SHP77 (cell line): ENCODE data around the gene IER5.
A peak's percentile ranks its signal among the peaks of the same experiment; 100 is the strongest.

Experiments used
- DNase-seq, 2 experiments: peaks; one replicate each; lab custom pipeline; 2025; lab: John Stamatoyannopoulos, UW

IER5 gene

GRCh38 chr1:181099152-181100014 lies 10.9 kb downstream of the IER5 start:
- DNase-seq, result peak in 1 of 2 experiments; percentile 17

- DNase-seq, result no peak
These were observed 11.8 kb downstream of the IER5 start for GRCh38 chr1:181100015-181100905.

GRCh38 chr1:181100934-181101333 lies 12.4 kb downstream of the IER5 start:
- DNase-seq, result no peak

DNA sequence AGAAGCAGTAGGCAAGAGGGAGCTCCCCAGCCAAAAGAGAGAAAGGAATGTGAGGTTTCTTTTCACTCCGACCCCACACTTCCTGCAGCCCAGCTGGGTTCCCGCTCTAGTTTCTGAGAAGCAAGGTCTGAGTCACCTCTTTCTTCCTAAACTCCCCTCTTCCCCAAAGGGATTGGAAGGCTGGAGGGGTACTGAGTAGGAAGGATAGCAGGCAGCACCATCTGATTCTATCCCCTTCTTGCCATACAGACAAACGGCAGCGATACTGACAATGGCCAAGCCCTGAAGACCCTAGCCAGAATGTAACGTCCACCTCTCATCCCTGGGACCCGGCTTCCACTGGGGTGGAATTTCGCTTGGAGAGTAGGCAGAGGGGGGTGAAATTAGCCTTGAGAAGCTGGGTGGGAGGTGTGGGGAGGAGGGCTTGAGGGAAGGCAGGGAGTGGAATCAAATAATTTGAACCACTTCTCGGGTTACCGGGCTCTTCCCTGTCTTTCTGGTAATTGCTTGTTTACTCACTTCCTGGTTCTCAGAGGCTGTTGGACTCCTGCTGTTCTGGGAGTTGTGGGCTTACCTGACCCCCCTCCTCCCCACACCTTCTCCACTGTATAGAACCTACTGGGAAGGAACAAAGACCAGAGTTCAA lies 13.2 kb downstream of the IER5 start:
- DNase-seq, result peak; percentile 9 to 14

DNA sequence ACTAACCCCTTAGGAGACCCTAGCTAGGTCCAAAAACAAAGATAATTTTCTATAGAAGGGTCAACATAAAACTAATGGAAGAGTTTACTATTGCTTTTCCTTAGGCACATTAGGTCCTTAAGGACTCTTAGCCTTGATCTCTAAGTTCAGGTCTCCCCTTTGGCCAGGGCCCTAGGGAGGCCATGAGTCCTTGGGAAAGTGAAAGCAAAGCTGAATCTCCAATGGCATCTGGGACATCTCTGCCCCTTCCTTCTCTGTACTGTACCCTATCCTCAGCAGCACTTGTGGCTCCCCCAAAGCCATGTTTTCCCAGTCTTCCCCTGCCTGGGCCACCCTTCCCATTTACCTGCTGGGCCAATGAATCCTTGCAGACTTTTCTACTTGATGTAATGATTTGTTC lies 14.3 kb downstream of the IER5 start:
- DNase-seq, result no peak

GRCh38 chr1:181103399-181103798 lies 14.9 kb downstream of the IER5 start:
- no peak for DNase-seq

GRCh38 chr1:181104042-181104789 lies 15.7 kb downstream of the IER5 start:
- no peak for DNase-seq

- peak in 1 of 2 experiments; percentile 64 for DNase-seq
These were observed 16.3 kb downstream of the IER5 start for GRCh38 chr1:181104790-181105133.

- peak; percentile 83 to 90 for DNase-seq
These were observed 16.9 kb downstream of the IER5 start for GRCh38 chr1:181105134-181106021.

DNA sequence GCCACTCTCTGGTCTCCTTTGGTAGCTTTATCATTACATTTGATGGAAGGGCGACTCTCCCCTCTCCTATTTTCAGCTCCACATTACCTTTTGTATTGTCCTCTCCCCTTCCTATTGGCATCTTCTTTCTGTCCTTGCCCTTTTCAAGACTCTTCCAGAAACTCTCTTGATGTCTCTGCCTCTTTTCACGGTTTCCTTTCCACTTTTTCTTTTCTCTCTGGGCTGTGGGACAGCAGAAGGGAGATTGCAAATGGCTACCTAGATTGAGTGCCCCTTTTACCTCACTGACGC lies 17.5 kb downstream of the IER5 start:
- DNase-seq, result no peak

- DNase-seq, result no peak
These were observed 18.0 kb downstream of the IER5 start for GRCh38 chr1:181106479-181106878.

GRCh38 chr1:181107711-181108110 lies 19.2 kb downstream of the IER5 start:
- DNase-seq, result no peak

DNA sequence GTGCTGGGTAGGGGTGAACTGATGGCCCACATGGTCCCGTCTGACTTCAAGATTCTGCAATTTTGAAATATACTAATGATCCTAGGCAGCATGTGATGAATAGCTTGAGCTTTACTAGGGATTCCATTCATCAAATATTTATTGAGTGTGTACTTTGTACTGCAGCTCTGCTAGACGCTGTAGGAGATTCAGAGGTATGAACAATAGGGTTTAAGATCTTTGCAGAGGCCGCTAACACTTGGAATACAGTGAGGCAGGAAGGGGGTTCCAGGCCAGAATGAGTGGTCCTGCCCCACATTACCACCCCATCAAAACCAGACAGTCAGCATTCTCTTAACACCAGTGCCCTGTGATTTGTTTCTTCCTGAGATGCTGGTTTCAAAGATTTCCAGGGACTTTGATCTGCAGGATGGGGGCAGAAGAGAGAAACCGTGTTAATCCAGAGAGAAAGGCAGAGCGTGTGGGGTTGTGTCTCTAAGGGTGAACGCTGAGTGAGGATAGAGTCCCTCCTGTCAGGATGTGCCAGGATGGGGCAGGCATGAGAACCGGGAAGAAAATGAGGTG lies 19.9 kb downstream of the IER5 start:
- no peak for DNase-seq

- no peak for DNase-seq
These were observed 21.5 kb downstream of the IER5 start for GRCh38 chr1:181110013-181110412.

DNA sequence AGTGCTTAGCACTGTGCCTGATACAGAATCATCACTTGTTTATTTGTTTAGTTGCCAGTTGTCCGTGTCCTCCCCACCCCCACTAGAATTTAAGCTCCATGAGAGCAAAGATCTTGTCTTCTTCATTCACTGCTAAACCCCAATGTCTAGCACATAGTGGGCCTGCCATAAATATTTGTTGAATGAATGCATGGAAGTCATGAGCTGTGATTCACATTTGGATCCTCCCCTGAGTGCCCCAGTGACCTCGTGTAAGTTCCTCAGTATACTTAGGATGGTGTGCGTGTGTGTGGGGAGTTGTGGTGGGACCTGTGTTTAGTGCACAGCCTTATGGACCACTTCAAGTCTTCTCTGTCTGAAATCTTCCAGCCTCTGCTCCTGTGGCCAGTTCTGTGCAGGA lies 23.1 kb downstream of the IER5 start:
- no peak for DNase-seq

DNA sequence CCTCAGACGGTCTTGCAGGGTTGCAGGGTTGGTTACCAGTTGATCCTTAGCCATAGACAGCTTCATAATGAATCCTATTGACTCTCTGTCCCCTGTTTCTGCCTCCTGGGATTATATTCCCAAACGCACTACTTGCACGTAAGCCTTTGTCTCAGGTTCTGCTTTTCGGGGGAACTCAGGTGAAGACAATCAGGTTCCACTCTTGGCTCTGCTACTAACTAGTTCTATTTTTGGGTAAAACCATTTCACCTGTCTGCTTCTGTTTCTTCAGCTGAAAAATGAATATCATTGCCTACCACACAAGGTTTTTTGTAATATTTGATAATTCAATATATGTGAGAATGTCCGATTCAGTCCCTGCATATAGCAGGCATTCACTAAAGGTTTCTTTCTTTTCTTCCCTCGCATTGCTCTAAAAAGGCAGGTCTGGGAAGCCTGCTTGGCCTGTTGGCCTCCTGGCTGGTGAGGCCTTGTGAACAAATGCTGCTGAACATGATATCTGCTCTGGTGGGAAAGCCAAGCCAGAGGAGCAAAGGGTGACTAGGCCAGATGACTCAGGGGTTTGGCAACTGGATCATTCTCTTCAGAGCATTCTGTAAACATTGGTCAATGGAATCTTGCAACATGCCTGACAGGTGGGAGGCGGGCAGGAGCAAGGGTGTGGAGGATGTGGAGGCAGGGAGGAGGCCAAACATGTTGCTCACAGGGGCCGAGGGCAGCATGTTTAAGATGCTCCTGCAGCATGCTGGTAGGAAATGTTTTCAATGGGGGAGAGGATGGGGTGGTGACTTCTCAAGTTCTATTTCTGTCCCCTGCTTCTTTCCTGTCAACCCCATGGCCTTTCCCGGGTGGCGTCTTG lies 23.8 kb downstream of the IER5 start:
- peak; percentile 83 to 87 for DNase-seq

DNA sequence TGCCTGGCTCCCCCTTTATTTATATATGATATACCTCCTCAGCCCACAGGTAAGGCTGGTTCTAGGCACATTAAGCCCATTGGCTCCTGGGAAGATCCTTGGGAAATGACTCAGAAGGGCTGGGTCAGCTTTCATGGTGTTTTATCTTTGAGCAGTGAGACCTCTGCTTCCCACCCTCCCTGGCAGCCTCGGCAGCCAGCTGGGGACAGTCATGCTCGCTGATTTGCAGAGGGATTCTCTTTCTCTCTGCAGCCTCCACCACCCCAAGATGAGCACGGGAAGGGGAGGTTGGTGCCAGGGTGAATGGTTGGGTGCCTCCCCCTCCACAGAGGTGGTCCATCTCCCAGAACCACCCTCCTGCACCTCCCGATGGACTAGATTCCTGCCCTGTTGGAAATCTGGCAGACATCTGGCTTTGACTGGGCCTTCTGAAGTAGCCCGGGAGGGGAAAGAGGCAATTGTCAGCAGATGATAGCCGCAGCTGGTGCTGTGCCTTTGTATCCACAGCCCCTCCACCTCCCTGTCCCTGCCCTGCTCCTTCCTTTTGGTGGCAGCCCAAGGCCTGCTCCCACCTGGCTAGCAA lies 24.6 kb downstream of the IER5 start:
- DNase-seq, result peak; percentile 43 to 71

DNA sequence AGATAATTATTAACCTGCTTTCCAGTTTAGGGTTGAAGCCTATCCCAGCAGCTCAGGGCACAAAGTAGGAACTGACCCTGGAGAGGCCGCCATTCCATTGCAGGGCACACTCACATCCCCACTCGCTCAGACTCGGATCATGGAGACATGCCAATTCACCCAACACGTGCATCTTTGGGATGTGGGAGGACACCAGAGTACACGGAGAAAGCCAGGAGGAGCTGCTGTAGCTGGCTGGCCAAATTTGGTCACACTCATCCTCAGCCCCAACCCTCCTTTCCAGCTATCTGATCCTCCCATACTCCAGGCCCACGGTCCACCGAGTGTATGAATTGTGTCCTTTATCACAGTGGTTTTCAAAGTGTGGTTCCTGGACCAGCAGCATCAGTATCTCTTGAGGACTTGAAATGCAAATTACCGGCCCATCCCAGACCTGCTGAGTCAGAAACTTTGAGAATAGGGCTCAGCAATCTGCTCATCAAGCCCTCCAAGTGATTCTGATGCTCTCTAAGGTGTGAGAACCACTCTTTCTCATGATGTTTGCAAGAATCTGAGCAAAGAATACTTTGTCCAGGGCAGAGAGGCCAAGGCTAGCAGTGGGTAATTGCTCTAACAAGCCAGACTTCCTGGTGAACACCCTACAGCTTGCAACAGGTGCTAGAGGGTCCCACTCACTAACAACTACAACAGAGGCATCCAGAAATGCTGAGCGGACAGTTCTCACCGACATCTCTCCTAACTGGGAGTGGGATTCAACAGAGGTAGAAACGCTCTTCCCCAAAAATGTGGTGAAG lies 26.3 kb downstream of the IER5 start:
- DNase-seq, result no peak

- DNase-seq, result no peak
These were observed 26.8 kb downstream of the IER5 start for GRCh38 chr1:181115368-181115684.
